HG02840 (cell line): ENCODE measurements around the gene TMCC1.

ENCODE experiments used
- ATAC-seq: cut with Tn5 transposase; IDR thresholded peaks from one replicate; pipeline ENCODE4 v1.9.1; 2021; ENCODE audit warnings: mild to moderate bottlenecking, moderate library complexity, moderate number of reproducible peaks; ENCODE audit not compliant: unreplicated experiment, low FRiP score

Gene TMCC1

DNA sequence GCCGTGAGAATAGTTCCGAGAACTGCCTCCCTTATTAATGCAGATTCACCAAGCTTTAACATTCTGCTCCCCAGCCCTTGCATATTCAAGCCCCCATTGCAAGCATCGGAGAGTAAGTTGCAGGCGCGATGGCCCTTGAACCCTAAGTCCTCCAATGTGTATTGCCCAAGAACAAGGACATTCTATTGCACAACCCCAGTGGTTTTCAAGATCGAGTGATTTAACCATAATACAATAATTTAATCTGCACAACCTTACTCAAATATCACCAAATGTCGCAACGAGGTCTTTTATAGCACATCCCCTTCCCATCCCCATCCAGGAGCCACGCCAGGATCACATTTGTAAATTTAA, 265.4 kb downstream of the TMCC1 start:
- ATAC-seq = no peak

DNA sequence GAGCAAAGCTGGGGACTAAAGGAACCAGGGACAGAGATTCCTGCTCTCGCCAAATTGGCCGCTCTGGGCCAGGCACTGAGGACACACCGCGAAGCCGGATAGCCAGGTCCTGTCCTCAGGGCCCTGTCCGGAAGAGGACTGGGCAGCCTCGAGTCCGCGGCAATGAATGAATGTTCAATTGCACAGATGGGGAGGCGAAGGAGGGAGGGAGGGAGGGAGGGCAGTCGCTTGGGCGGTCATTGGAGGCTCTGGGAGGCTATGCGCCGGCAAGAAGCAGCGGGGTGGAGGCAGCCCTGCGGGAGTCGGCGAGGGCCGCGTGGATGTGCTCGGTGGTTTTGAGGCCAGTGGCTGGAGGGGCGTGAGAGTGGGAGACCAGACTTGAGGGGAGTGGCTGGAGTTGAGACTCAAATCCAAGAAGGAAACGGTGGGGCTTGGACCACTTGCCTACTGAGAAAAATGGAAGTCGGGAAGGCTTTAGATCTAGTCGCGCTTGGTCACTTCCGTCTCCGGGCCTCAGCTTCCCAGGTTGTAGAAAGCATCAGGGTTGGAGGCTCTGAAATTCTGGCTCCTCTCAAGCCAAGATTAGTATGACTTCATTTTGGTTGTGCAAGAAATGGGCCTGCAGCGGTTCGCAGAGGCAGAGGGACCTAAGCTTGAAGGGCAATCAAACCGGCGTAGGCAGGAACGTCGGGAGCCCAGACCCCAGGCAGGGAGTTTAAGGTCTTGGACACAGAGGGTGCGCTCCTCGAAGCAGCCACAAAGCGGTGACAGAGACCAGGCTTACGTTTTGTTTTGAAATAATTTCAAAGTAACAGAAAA, 266.0 kb downstream of the TMCC1 start:
- peak; percentile 44 for ATAC-seq

DNA sequence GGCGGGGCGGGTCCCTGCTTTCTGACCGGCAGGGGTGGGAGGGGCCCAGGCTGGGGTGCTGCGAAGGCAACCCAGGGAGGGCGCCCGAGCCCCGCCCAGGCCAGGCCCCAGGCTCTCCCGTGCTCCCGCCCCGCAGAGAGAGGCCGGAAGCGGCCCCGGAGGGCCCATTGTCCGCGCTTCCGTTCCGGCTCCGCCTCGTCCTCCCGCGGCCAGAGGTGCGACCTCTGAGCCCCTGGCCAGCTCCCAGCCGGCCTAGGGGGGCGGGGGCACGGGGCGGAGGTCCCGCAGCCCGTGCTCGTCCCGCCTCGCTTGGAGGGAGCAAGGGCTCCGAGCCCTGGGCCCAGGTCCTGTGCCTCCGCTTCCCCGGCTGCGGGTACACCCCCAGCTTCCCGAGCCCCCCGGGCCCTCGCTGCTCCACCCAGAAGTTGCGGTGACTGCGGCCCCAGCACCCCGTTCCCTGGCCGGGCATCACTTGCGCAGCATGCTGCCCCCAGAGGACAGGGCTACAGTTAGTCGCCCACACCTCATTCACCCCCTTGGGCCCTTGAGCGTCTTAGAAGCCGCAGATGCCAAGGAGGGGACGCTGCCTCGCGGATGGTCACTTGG, 266.7 kb downstream of the TMCC1 start:
- ATAC-seq = peak; percentile 67

DNA sequence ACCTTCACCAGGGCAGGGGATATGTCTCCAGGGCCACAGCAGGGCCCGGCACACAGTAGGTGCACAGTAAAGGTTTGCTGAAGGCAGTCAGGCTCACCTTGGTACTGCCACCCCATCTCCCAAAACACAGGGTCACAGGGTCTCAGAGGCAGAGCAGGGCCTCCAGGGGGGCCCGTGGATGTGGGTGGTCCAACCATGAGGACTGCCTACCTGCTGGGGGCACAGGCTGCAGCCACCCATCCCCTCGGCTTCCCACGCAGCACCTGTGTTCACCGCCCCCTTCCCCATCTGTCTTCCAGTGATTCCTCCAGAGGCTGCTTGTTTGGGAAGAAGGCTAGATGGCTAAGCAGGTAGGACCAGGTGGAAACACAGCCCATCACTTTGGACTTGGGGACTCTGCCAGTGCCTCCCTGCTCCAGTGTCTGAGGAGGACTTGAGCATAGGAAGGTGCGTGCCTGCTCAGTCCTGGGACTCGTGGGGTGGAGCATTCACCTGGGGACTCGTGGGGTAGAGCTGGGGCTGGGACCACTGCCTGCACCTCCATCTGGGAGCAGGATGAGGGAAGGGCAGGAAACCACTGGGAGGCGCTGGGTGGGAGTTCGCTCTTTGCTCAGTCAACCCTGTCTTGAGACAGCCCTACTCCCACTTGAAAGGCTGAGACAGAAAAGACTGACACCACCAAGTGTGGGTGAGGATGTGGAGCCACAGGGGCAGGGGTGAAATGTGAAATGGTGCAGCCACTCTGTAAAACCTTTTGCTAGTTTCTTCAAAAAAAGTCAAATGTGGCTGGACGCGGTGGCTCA, 268.2 kb downstream of the TMCC1 start:
- no peak for ATAC-seq

DNA sequence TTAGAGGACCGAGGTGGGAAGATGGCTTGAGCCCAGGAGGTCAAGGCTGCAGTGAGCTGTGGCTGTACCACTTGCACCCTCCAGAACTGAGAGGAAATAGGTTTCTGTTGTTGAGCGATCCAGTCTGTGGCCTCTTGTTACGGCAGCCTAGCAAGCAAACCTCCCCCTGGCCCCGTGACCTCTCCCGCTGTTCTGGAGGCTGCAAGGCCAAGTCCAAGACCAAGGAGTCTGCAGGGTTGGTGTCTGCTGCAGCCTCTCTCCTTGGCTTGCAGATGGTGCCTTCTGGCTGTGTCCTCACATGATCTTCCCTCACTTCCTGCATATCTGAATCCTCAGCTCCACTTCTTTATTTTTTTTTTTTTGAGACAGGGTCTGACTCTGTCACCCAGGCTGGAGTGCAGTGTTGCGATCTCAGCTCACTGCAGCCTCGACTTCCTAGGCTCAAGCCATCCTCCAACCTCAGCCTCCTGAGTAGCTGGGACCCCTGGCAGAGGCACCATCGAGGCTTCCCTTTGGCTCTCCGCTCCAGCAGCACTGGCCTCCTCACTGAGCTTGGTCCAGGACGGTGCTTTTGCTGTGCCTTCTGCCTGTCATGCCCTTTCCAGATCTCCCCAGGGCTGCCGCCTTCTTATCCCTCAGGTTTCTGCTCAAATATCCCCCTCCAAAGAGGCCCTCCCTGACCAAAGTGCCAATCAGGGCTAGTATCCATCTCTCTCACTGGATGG, 269.0 kb downstream of the TMCC1 start:
- ATAC-seq = no peak

DNA sequence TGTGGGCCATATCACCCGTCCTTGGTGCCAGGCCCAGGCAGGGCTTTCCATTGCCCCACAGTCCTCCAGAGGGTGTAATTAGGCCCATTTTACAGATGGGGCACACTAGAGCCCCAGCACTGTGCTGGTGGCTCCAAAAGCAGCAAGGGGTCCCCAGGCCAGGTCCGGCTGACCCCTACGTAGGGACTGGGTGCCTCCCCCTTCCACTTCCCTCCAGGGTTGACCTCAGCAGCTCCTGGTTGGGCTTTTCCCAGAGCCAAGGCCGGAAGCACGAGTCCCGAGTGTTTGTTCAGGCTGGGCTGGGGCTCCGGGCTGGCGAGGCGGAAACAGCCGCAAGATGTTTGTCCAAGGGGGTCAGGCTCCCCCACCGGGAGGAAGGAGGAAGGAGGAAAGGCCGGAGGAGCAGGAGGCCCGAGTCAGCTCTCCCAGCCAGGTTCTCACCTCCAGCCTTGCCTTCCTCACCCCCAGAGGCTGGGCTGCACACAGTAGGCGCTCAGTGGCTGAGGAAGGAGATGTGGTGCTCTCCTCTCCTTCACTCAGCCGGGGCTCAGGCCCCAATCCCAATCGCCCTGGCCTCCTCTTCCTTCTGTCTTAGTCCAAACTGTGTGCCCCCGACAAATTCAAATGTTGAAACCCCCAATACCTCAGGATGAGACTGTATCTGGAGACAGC, 269.9 kb downstream of the TMCC1 start:
- no peak for ATAC-seq

DNA sequence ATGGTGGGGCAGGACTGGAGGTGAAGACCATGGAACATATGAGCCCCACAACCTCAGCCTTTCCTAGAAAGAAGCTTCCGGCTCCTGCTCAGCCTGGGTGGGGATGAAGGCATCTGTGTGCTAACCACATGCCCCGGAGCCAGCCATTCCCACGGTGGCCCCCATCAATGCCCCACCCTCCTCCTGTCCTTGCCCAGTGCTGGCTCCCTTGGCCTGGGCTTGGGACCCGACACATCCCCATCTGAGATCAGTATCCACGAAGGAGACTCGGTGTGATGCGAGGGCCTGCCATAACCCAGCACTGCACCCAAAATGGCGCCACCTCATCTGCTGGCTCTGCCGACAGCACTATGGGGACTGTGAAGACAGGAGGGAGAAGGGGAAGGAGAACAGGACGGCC, 270.6 kb downstream of the TMCC1 start:
- ATAC-seq = no peak

DNA sequence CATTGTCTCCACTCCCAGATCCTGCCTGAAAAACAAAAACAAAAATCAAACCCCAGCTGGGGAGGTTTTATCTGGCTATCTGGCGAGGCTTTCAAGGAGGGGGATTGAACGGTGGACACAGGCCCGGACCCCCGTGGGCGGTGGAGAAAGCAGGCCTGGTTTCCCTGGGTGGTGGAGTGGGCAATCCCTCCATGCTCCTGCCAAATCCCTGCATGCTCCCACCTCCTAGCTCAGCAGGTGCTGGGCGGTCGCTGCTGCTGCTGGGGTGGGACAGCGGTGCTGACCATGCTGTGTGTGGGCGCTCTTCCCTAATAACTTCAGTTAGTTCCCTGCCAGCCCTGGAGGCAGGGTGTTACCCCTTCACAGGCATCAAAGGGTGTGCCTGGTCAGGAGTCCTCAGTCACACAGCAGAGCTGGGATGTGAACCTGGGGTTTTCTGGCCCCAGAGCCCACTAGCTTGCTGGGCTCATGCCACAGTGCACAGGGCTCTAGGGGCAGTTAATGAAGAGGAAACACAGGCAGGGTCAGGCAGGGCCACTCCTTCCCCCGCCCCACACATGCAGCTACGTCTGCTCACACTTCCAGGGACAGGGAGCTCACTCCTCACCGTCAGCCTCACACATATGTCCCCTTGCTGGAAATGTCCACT, 271.2 kb downstream of the TMCC1 start:
- no peak for ATAC-seq

DNA sequence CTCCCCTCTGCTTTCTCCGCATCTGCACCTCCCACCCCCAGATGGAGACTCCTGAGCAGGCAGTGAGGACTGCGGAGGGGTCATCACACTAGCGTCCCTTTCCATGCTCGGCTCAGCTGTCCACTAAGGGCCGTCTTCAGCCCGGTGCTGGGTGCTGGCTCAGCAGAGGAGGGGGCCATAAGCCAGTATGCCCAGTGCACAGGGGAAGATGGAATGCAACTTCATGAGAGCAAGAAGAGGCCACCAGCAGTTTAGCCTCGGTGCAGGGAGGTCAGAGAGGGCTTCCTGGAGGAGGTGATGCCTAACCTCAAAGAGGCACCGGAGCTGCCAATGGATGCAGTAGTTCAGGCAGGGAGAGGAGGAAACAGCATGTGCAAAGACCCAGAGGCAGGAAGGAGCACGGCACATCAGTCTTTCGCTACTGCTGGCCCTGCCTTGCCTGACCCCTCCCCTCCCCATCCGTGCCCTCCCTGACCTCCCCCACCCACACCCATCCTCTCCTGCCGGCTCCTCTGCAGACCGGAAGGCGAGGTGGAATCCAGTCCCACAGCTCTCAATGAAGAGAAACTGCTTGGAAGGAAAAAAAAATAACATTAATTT, 271.8 kb downstream of the TMCC1 start:
- ATAC-seq = no peak

DNA sequence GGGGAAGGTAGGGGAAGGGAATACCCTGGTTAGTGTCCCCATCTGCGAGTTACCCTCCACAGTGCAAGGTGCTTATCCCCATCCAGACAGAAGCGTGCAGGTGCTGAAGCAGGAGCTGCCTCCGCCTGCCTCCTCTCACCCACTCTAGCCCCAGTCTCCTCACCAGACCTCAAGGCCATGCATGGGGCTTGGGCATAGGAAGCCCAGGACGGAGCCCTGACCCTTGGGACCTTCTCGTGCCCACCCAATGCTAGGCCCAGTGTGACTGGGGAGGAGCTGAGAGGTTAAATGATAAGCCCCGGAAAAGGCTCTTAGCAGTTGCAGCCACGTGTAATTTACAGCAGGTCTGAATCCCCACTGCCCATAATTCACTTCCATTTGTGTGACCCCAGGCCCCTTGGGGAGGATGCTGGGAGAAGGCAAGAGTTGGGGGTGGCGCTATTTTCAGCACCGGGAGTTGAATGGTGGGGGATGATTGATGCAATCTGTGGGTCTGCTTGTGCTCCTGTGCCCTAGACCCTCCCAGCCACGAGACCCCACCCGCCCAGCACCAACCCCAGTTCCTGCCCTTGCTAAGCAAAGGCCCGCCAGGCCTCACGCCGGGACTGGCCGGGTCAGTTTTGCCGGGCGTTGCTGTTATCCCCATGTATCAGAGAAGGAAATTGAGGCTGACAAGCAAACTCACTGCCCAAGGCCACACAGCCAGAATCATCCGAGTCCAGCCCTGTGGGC, 272.5 kb downstream of the TMCC1 start:
- ATAC-seq = no peak

DNA sequence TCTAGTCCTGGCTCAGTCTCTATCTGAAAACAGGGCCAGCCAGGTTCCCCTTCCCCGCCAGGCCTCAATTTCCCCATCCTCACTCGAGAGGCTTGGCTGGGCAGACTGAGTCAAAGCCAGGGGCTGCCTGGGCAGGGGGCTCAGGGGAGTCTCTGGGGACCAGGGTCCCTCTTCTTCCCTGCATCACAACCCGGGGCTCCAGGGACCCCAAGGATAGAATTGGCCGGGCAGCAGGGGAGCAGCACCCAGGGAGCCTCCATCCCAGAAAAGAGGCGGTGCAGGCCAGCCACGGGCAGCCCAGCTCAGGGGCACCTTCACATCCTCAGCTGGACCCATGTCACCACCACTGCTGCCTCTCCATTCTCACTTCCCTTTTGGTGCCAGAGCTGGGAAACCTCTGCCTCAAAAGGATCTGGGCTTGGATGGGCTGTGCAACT, 273.8 kb downstream of the TMCC1 start:
- ATAC-seq = no peak

DNA sequence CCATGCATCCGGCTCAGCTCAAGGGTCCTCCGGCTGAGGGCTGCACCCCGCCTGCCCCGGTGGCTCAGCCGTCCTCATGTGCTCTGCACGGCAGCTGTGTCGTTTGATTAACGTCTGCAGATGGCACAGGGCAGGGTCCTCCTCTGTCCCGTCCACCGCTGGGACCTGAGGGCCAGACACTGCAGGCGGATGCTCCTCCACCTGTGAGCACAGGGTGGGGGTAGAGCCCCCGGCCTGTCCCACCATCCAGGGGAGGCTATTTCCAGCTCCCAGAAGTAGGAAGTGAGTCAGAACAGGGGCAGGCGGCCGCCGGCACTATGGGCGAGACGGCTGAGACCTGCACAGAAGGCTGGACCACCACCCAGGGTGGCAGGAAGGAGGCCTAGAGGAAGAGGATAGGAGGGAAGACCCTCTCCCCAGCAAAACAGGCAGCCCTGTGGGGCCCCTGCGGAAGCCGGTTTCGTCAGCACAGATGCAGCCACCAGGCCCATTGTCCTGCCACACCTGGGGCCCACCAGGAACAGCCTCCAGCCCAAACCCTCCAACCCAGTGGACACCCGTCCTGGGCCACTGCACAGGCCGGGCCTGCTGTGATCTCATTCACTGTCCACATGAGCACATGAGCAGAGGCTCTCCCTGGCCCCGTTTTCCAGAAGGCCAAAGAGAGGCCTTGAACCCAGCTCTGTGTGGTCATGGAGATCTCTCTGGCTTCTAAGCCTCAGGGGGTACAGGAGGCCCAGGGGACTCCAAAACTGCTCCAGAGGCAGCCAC, 274.4 kb downstream of the TMCC1 start:
- ATAC-seq = no peak

DNA sequence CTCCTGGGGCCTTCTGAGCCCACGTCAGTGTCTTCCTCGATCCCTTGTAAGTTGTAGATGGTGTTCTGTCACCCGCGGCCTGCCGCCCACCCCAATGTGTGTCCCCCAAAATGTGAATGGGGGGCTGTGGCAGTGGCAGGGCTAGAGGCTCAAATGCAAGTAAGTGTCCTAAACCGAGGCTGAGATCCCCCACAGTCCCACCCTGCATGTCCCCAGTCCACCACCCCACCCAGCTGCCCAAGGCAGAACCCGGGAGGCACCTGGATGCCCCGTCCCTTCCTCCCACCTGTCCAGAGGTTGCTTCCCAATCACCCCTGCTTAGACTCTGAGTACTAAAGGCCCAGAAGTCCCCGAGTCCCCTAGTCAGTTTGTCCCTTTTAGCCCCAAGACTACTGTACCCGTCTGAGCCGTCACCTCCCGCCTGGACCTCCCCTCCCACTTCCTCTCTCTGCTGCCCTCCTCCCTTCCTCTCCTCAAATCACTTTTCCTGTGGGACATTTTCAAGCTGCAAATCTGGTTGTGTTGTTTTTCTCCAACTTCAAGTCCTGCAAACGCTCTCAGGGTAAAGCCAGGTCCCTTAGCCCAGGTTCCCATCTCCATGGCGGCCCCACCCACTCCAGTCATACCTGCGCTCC, 275.2 kb downstream of the TMCC1 start:
- no peak for ATAC-seq

DNA sequence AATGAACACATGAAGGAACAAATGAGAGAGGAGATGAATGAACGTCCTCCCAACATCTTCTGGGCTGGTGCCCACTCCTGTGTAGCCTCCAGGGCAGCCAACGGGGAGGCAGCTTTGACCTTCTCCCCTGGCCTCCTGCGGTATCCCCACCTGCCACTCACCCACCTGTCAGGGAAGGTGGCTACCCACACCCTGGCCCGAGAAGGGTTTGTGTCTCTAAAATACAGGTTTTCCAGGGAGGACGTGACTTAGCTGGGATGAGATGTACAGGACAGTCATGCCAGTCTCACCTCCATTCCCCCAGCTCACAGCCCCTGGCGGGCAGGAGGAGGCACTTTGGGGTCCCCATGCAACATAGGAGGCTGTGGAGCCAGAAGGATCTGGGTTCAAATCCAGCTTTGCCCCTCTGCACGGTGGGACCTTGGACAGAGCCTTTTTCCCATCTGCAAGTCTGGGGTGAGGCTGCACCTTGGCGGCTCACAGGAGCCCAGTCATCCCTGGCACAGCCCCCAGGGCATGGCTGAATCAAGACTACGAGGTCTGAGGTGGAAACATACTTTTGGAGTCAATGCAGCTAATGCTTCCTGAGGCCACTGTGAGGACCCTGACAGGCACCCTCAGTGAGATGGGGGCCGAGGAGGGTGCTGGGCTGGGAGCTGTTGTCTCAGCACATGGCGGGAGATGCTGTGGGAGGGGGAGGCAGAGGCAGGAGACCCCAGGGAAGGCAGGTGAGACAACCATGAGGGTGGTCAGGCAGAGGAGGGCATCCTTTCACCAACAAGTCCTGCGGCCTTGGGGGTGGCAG, 275.9 kb downstream of the TMCC1 start:
- ATAC-seq = no peak

DNA sequence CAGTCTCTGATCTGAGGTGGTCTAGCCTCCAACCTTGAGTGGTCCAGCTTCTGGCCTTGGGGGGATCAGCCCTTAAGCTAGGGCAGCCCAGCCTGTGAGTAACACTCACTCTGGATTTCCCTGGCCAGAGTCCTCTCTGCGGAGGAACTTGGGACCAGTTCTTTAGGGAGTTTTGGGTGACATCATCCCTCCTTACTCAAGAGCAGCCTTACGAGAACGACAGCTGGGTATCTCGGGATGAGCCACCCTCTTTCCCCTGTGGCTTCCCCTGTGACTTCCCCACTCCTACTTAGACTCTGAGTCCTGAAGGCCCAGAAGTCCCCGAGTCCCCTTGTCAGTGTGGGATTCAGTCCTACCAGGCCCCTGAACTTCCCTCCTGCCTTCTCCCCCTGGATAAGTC, 276.8 kb downstream of the TMCC1 start:
- no peak for ATAC-seq

DNA sequence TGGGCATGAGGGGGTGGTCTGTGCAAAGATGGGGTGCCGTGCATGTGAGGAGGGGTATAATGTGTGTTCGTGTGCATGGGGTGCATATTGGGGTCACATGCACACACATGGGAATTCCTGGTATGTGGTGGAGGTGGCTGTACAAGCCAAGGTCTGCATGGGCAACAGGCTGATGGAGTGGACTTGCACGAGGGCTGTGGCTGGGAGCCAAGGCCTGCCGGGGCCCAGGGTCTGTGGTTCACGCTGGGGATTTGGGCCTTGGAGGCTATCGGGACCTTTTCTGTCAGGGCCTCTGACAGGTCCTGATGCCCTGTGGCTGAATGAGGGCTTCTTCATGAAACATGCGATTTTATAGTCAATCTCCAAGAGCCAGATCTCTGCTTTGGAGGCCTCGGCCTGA, 277.2 kb downstream of the TMCC1 start:
- ATAC-seq = no peak
